ENCODE data around the gene MLH1.
"Not testable (repeated sequence)": the region's sequence is repeated elsewhere in the genome, so short reads cannot be mapped to it uniquely, and the experiment has no call there.

- not testable (repeated sequence) for TF ChIP-seq ZNF274 (IDR thresholded peaks at IDR 0.05; ENCODE audit: low read depth, low read length); YY1 (IDR thresholded peaks at IDR 0.05; ENCODE audit: insufficient read depth, insufficient read length)
Measured at GRCh38 chr3:37042712-37043111, 49.4 kb downstream of the MLH1 start.
